Measurements from ENCODE around the gene FAM181A.

GRCh38 chr14:93928184-93929047, 1.3 kb downstream of the FAM181A start:
- TF ChIP-seq BHLHE40 (IDR thresholded peaks at IDR 0.05; ENCODE audit: borderline replicate concordance) (no peak), FOXA1 (IDR thresholded peaks at IDR 0.05) (no peak), SP1 (IDR thresholded peaks at IDR 0.05) (no peak), FOXK2 (IDR thresholded peaks at IDR 0.05) (no peak), SUZ12 (IDR thresholded peaks at IDR 0.05) (no peak), FOXM1 (IDR thresholded peaks at IDR 0.05; ENCODE audit: borderline replicate concordance) (no peak), LEF1 (IDR thresholded peaks at IDR 0.05; ENCODE audit: borderline replicate concordance) (no peak)
